ENCODE data around the gene B3GNT7. TPM values are rescaled to one million over a fixed set of nuclear protein-coding genes. Genes with fewer than 3 reads are reported as not detected.

Gene B3GNT7
- total RNA-seq, 1 experiment from 2014 or later: 8.9 TPM

- no peak for TF ChIP-seq CTCF (IDR thresholded peaks at IDR 0.05; ENCODE audit: unreplicated experiment)
- DNase-seq: no peak
- peaks cover 16% of the 10 kb centered on the region for H3K4me1 Mint-ChIP-seq (ENCODE audit: low read depth, unreplicated experiment)
- H3K27me3 Mint-ChIP-seq (ENCODE audit: unreplicated experiment): no peaks in the 10 kb centered on the region
- H3K27ac Mint-ChIP-seq (ENCODE audit: unreplicated experiment): no peak overlapping the region
- no TSS peak for BruUV-seq (replicated peaks)
- H3K9me3 Mint-ChIP-seq (ENCODE audit: low read depth, unreplicated experiment): no peaks in the 10 kb centered on the region
- H3K36me3 Mint-ChIP-seq (ENCODE audit: insufficient read depth, unreplicated experiment): peaks cover 11% of the 10 kb centered on the region
- H3K4me3 Mint-ChIP-seq (ENCODE audit: low read depth, unreplicated experiment): no peak overlapping the region
- CTCF ChIA-PET: no interaction called here
- intact Hi-C loops (cut with micrococcal nuclease; ENCODE audit: unreplicated experiment): no loop called here
These were observed 33.6 kb upstream of the B3GNT7 start for GRCh38 chr2:231361701-231362554.

- H3K27me3 Mint-ChIP-seq (ENCODE audit: unreplicated experiment): no peaks in the 10 kb centered on the region
- CTCF ChIA-PET: no interaction called here
- H3K4me1 Mint-ChIP-seq (ENCODE audit: low read depth, unreplicated experiment): peaks cover 16% of the 10 kb centered on the region
- TF ChIP-seq CTCF (IDR thresholded peaks at IDR 0.05; ENCODE audit: unreplicated experiment): no peak
- no TSS peak for BruUV-seq (replicated peaks)
- H3K27ac Mint-ChIP-seq (ENCODE audit: unreplicated experiment): no peak overlapping the region
- no peaks in the 10 kb centered on the region for H3K9me3 Mint-ChIP-seq (ENCODE audit: low read depth, unreplicated experiment)
- no peak for DNase-seq
- intact Hi-C loops (cut with micrococcal nuclease; ENCODE audit: unreplicated experiment): no loop called here
- no peak overlapping the region for H3K4me3 Mint-ChIP-seq (ENCODE audit: low read depth, unreplicated experiment)
- H3K36me3 Mint-ChIP-seq (ENCODE audit: insufficient read depth, unreplicated experiment): peaks cover 11% of the 10 kb centered on the region
These were observed 32.8 kb upstream of the B3GNT7 start for GRCh38 chr2:231362555-231363184.

- BruUV-seq (replicated peaks): no TSS peak
- no peaks in the 10 kb centered on the region for H3K9me3 Mint-ChIP-seq (ENCODE audit: low read depth, unreplicated experiment)
- no peaks in the 10 kb centered on the region for H3K27me3 Mint-ChIP-seq (ENCODE audit: unreplicated experiment)
- H3K27ac Mint-ChIP-seq (ENCODE audit: unreplicated experiment): no peak overlapping the region
- intact Hi-C loops (cut with micrococcal nuclease; ENCODE audit: unreplicated experiment): no loop called here
- H3K36me3 Mint-ChIP-seq (ENCODE audit: insufficient read depth, unreplicated experiment): peaks cover 11% of the 10 kb centered on the region
- no peak for TF ChIP-seq CTCF (IDR thresholded peaks at IDR 0.05; ENCODE audit: unreplicated experiment)
- no peak overlapping the region for H3K4me3 Mint-ChIP-seq (ENCODE audit: low read depth, unreplicated experiment)
- peaks cover 16% of the 10 kb centered on the region for H3K4me1 Mint-ChIP-seq (ENCODE audit: low read depth, unreplicated experiment)
- CTCF ChIA-PET: no interaction called here
- DNase-seq: no peak
These were observed 31.4 kb upstream of the B3GNT7 start for GRCh38 chr2:231364061-231364460.

- peak overlapping the region; percentile 88 for H3K27ac Mint-ChIP-seq (ENCODE audit: unreplicated experiment)
- intact Hi-C loops (cut with micrococcal nuclease; ENCODE audit: unreplicated experiment): no loop called here
- H3K36me3 Mint-ChIP-seq (ENCODE audit: insufficient read depth, unreplicated experiment): peaks cover 13% of the 10 kb centered on the region
- no TSS peak for BruUV-seq (replicated peaks)
- H3K9me3 Mint-ChIP-seq (ENCODE audit: low read depth, unreplicated experiment): no peaks in the 10 kb centered on the region
- CTCF ChIA-PET: no interaction called here
- DNase-seq: peak; percentile 56
- TF ChIP-seq CTCF (IDR thresholded peaks at IDR 0.05; ENCODE audit: unreplicated experiment): no peak
- H3K27me3 Mint-ChIP-seq (ENCODE audit: unreplicated experiment): no peaks in the 10 kb centered on the region
- H3K4me3 Mint-ChIP-seq (ENCODE audit: low read depth, unreplicated experiment): peak overlapping the region; percentile 22
- H3K4me1 Mint-ChIP-seq (ENCODE audit: low read depth, unreplicated experiment): peaks cover 16% of the 10 kb centered on the region
These were observed 30.3 kb upstream of the B3GNT7 start for GRCh38 chr2:231364961-231365810.
